HG03442 (cell line): ENCODE results near the gene EPHB1.

Experiments used
- ATAC-seq: cut with Tn5 transposase; IDR thresholded peaks from one replicate; pipeline ENCODE4 v1.9.1; 2021; ENCODE audit warnings: mild to moderate bottlenecking, moderate library complexity; ENCODE audit not compliant: unreplicated experiment

The EPHB1 gene

DNA sequence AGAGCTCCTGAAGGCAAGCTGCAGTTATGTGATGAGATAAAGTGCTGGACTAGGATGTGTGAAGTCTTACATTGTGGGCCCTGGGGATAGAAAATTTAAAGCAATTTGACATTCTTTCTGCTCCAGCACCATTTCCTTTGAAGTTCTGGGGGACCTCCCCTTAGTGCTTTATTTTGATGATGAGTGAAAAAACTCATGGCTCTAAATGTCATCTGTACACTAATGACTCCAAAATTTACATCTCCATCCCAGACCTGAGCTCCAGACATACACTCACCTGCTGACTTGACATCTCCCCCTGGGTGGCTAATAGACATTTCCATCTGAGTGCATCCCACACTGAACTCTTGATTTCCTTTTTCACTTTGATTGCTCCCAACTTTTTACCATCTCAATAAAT is 276.4 kb downstream of the EPHB1 start:
- no peak for ATAC-seq

DNA sequence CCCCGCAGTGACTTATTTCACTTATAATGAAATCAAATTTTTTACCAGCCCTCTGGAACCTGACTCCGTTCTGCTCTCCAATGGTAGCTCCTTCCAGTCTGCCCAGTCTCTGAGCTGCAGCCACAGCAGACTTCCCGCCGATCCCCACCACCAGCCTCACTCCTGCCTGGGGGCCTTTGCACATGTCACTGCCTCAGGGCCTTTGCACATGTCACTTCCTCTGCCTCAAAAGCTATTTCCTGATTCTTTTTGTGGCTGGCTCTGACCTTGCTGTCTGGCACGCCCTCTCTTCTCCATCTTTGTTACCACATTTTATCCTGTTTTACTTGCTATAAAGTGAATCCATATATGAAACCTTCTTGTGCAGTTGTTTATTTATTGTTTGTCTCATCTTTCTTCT is 277.4 kb downstream of the EPHB1 start:
- no peak for ATAC-seq

DNA sequence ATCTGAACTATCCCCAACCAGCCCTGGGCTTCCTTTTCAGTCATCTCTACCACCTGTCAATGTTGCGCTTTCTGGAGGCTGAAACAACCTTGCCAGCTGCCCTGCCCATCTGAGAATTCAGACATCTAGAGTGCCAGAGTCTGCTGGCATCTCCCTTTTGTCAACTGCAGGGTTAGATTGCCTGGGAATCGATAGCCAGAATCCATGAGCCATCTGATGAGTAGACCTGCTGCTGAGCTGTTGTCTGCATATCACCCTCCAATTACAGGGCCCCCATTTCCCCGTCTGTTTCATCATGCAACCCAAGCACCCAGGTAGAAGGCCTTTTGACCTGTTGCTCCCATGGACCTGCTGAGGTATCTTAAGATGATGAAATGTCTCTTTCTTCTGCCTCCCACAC is 280.1 kb downstream of the EPHB1 start:
- ATAC-seq = no peak

DNA sequence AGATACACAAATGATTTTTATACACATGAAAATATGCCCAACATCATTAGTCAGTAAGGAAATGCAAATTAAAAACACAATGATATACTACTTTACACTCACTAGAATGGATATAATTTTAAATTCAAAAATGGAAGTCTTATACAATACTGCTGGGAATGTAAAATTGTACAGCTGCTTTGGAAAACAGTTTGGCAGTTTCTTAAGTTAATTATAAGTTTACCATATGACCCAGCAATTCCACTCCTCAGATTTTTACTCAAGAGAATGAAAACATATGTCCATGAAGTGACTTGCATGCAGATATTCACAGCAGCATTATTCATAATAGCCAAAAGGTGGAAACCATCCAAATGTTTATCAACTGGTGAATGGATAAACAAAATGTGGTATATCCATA is 281.3 kb downstream of the EPHB1 start:
- ATAC-seq = no peak

DNA sequence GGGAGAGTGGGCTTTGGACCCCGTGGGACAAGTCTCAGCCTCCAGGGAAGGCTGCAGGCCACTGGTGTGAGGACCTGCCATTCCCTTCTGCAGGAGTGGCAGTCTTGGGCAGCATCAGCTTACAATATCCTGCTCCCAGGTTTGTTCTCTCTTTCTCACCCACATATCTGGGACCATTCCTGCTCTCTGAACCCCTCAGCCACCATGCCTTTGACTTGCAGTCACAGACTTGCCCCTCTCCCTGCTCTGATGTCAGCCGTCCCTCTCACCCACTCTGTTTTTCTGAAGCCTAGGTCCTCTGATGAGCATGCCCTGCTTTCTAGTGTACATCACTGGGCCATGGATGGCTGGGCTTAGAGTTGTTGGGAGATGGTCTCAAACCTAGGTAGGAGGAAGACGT is 282.1 kb downstream of the EPHB1 start:
- ATAC-seq = no peak

DNA sequence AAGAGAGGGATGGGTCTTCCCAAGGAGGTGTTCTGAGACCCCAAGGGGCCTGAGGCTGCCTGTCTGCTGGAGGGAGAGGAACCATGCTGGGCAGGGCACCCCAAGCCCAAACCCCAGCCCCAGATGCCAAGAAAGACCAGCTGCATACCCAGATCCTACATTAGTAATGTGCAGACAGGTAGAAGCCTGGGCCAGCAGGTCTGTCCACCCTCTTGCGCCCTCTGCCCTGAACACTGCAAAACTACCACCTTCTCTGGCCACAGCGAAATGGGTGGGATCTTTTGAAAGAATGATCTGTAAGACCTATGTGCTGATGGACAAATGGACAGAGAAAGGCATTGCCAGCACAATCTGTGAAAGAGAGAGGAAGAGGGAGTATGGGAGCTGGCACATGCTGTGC is 283.2 kb downstream of the EPHB1 start:
- ATAC-seq = no peak

DNA sequence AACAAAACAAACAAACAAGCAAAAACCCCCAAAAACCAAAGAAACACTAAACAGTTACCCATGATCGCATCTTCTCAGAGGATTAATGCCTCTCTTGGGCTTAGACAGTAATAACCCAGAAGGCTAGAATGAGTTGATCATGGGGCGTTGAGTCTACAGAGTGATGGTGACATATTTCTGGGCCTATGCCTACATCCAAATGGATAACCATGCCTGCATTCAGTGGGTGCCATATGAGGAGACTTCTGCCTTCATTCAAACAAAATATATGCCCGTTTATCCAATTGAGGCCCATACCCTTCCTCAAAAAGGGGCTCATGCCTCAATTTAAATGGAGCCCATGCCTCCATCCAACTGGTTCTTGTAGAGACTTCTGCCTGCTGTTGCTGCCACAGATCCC is 284.0 kb downstream of the EPHB1 start:
- no peak for ATAC-seq

DNA sequence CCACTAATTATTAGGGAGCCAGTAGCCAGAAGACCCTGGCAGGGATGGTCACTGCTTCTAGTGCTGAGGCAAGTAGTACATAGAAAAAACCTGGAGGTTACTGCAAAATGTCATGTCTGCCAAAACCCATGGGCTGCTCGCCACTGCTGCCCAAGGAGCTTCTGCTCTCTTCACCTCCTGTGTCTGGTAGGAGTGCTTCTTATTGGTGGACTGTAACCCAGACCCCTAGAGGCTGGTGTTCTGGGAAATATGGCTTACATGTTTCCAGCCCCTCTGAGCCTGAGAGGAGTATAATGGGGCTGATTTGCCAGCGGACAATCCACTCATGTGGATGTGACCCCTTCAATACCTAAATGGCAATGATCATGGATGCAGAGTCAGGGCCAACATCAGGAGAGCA is 286.4 kb downstream of the EPHB1 start:
- no peak for ATAC-seq

DNA sequence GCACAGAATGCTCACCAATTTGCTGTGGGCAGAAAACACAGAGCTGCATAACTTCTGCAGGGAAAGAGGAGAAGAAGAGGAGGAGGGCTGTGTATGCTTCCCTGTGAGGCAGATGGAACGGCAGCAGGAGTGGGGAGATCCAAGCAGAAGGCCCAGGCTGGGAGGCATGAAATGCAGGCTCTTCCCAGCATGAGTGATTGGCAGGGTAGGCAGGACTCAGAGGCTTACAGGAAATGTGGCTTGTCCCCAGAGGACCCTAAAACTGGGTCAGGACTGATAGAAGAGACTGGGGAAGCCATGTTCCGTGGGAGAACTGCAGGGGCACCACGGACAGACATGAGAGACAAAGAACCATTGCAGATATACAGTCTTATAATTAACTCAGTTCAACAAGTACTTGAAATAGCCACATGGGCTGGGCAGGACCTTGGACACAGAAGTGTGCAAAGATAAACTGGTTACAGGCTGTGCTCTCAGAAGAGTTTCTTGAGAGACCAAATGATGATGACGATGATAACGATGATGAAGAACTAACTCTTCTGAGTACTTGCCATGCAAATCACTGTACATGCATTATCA is 286.9 kb downstream of the EPHB1 start:
- ATAC-seq = no peak

DNA sequence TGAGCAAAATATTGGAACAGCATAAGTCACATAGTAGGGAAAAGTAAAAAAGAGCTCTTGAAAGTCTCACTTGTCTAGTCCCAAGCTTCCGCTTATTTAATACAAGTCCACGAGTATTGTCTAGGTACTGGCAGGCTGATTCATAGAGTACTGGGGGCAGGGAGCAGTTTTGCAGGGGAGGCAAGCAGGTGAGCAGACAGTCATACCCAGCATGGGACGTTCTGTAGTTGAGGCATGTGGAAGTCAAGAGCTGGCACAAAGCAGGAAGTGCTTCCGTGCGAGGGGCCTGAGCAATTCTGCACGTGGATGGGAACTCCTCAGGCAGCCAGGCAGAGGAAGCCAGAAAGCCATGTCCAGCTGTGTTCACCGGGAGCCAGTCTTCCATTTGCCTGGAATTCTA is 287.6 kb downstream of the EPHB1 start:
- ATAC-seq = no peak

DNA sequence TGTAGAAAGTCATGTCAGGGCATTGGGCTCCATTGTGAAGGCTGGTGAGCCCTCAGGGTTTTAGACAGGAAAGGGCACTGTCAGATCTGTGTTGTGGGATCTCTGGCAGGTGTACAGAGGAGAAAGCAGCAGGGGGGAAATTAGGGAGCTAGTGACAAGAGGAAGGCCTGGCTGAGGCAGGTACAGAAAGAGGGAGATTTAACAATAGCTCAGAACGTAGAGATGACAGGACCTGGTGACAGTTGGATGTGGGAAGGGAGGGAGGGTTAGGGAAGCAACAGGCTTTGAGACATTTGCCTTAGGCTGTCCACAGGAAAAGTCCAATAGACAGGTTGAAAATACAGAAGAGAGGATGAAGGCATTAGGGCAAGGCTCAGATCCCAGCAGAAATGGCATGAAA is 288.1 kb downstream of the EPHB1 start:
- ATAC-seq = no peak

DNA sequence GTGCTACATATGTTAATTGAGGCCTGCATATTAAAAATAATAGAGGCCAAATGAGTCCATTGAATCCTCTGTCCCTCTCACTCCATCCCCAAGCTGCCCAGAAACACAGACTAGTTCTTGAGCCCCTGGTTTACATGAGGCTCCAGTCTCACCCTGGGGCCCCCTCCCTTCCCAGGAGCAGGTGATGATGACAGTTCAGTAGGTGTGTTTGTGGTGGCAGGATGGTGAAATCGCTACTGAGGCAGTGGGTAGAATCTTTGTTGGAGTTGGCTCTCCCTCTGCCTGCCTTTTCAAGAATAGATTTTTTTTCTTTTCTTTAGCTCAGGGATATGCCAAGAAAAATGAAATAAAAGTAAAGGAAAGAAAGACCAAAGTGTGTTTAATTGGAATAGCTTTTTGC is 288.7 kb downstream of the EPHB1 start:
- no peak for ATAC-seq

DNA sequence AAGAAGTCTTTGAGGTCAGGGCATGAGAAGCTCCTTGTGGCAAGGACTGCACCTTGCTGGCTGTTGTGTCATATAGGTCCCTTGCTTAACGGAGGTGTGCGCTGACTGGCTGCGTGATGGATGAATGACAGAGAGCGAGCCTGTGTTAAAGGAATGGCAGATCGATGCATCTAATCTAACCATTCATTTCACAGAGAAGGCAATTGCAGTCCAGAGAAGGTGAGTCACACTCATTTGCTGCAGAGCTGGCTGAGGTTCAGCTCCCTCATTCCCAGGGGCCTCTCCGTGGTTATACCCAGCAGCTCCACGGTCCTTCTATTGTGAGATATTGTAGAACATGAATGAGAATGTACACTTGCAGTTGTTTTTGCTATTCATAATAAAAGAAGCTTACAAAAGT is 289.3 kb downstream of the EPHB1 start:
- no peak for ATAC-seq

DNA sequence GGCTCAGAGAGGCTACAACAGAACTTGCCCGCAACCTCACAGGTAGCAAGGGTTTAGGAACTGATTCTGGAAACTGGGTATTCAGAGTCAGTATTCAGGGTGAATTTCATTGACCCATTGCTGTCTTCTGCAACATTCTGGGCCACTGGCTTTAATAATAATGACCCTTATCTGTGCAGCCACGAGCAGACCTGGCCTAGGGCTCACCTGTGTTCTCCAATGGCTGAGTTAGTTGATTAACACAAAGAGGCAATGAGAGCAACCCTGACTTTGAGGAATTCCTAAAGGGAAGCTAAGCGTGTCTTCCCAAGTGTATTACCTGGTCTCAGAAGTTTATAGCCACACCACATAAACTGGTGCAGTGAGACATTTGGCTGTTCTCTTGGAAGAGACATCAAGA is 289.9 kb downstream of the EPHB1 start:
- ATAC-seq = no peak

DNA sequence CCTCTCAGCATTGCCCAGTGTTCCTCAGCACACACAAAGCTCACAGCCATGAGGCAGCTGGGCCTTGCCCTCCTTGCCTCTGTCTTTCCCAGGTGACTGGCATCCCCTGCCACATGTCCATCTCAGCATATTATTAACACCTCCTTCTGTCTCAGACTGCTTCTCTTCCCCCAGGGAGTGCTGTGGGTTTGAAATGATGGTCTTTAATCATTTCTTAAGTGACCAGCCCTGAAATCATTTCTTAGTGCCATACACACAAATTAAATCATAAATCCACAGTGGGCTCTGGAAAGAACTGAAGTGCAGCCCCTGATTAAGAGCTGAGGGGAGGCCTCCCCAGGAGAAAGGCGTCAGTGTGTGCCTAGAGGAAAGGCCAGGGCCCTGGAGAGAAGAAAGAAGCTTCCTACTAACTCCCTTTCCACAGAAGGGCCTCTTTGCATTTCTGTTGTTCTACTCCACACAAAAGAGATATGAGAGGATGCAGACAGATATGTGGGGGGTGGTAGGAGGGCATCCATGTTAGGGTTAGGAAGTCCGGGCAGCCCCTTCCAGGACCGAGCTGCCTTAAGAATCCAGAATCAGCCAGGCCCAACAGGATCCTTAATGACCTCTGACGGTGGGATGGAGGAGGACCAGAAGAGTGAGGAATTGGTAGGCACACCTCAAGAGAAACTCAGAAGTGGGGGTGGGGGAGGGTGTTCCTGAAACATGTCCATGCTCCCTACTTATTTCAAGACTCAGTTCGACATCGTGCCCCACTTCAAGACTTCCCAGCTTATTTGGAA is 290.8 kb downstream of the EPHB1 start:
- no peak for ATAC-seq

DNA sequence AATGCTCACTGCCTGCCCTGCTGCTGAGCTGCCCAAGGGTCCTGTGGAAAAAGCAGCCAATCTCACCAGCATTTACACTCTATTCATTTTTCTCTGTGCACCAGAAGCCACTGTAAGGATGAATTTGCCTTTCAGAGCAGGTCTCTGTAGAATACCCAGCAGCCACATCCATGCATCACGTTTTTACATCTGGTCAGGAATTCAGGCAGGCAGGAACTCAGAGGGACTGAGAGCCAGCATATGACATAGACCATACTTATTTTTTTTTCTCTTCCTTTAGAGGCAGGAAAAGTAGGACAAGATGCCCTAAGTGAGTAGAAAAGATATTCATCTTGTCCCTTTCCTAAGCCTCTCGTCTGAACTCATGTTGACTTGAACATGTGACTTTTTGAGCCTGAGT is 292.7 kb downstream of the EPHB1 start:
- no peak for ATAC-seq

DNA sequence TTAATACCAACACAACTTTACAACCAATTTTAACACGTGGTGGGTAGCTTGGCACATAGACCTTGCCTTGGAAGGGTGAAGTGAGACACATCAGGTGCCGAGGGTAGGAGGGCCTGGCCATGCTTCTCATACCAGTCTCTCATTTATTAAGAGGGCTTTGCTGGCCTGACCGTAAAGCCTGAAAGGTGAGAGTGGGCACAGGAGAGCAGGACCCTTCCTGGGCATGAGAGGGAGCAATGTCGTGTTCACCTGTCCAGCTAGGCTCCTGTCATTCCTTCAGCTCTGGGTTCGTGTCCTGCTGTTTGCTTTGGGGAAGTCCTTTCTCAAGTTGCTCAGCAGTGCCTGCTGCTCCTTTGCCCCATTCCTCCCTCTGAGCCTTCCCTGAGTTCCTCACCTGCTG is 294.4 kb downstream of the EPHB1 start:
- no peak for ATAC-seq

DNA sequence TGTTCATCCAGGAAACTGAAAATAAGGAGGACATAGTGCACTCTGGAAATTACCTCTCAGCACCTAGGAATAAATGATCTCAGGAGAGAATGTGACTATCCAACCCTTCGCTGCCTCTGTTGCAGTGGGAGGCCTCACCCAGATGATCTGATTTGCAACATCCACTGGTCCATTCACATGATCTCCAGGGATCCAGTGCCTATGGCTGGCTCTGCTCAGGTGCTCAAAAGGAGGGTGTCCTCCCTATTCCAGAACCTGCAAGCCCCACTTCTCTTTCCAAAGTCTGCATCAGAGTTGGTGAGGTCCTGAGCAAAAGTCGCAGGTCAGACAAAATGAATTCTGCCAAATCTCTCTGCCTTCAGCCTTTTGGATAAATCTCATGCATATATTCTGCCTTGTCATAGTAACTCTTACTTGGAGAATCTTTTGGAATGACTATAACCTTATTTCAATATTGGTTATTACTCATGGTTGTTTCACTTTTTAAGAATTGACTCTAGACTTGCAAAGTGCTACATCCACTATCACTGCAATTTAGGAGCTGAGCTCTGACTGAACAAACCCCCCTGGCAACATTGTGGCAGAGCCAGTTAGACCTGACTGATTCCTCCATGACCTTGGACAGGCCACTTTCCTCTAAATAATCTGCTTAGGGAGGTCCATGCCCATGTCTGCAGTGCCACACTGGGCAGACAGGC is 295.1 kb downstream of the EPHB1 start:
- ATAC-seq = peak; percentile 58

DNA sequence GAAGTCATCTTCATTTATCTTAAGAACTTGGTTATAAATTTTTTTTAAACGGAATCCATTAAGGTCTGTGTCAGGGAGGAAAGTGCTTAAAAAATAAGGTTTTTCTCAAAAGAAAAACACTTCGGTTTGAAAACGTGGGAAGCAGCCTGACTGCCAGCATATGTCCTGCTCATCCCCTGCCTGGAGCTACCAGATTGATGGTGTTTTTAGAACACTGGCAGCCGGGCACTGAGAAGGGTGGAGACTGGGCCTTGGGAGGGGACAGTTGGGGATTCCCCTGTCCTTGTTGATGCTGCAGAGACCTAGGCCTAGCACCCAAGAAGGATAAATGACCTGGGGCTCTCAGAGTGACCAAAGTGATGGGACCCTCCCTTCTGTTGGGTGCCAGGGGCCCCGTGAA is 296.9 kb downstream of the EPHB1 start:
- no peak for ATAC-seq

DNA sequence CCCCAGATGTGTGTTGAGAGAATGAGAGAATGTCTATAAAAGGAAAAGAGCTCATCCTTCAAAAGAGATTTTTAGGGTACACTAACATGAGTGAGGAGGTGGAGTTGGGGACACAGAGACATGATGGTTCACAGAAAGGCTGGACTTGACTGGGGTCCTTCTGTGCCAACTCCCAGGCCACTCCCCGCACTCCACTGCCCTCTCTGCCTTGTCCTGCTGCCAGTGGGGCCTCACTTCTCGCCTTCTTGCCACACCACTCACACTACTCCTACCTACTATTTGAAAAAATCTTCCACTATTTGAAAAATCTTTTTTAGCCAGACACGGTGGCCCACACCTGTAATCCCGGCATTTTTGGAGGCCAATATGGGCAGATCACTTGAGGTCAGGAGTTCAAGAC is 298.1 kb downstream of the EPHB1 start:
- ATAC-seq = no peak

DNA sequence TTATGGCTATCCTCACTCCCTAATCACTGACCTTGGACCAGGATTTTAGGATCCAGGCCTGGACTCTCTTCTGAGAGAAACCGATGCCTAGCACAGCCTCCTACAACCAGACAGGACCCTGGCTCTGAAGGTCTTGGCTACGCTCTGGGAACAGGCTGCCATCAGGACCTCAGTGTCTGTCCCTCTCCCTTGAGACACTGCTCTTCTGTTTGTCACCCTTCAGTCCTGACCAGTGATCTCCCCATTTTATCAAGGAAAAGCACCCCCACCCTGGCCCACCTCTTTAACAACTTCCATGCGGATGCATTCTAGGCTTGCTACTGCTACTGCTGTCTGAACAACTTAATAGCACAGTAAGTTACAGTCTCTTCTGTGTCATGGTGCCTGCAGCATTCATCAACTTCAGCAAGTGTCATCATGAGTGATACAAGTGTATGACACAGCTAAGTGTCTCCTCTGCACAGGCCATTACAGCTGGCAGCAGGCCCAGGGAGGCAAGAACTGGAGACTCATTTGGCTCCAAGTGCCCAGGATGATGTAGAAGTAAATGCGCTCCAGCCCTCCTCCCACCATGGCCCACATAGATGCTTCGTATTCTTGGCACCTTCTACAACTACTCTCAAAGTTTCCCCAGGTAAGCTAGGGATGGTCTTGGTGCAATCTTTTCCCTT is 302.4 kb downstream of the EPHB1 start:
- ATAC-seq = no peak
